Measurements from ENCODE around the gene ZCWPW1. TPM values are rescaled to one million over a fixed set of nuclear protein-coding genes. Genes with fewer than 3 reads are reported as not detected.

ZCWPW1 gene
- total RNA-seq, 1 experiment from 2014 or later: 4.1 TPM

GRCh38 chr7:100413346-100413745, 15.2 kb downstream of the ZCWPW1 start:
- CTCF ChIA-PET: no interaction called here
- no peaks in the 10 kb centered on the region for H3K36me3 Mint-ChIP-seq (ENCODE audit: insufficient read depth, unreplicated experiment)
- TF ChIP-seq CTCF (IDR thresholded peaks at IDR 0.05; ENCODE audit: unreplicated experiment): no peak
- no TSS peak for BruUV-seq (replicated peaks)
- H3K4me1 Mint-ChIP-seq (ENCODE audit: low read depth, unreplicated experiment): no peaks in the 10 kb centered on the region
- DNase-seq: no peak
- no peak overlapping the region for H3K27ac Mint-ChIP-seq (ENCODE audit: unreplicated experiment)
- H3K9me3 Mint-ChIP-seq (ENCODE audit: low read depth, unreplicated experiment): no peaks in the 10 kb centered on the region
- no peak overlapping the region for H3K4me3 Mint-ChIP-seq (ENCODE audit: low read depth, unreplicated experiment)
- intact Hi-C loops (cut with micrococcal nuclease; ENCODE audit: unreplicated experiment): no loop called here
- H3K27me3 Mint-ChIP-seq (ENCODE audit: unreplicated experiment): no peaks in the 10 kb centered on the region

GRCh38 chr7:100411101-100411500, 17.4 kb downstream of the ZCWPW1 start:
- intact Hi-C loops (cut with micrococcal nuclease; ENCODE audit: unreplicated experiment): no loop called here
- no TSS peak for BruUV-seq (replicated peaks)
- H3K4me1 Mint-ChIP-seq (ENCODE audit: low read depth, unreplicated experiment): no peaks in the 10 kb centered on the region
- CTCF ChIA-PET: interaction anchor here (1.0 kb wide), 1 partner anchor 9 kb away, joined by 3 read pairs; no protein-coding TSS in a partner anchor
- no peak overlapping the region for H3K4me3 Mint-ChIP-seq (ENCODE audit: low read depth, unreplicated experiment)
- DNase-seq: no peak
- TF ChIP-seq CTCF (IDR thresholded peaks at IDR 0.05; ENCODE audit: unreplicated experiment): no peak
- no peak overlapping the region for H3K27ac Mint-ChIP-seq (ENCODE audit: unreplicated experiment)
- H3K27me3 Mint-ChIP-seq (ENCODE audit: unreplicated experiment): no peaks in the 10 kb centered on the region
- no peaks in the 10 kb centered on the region for H3K9me3 Mint-ChIP-seq (ENCODE audit: low read depth, unreplicated experiment)
- no peaks in the 10 kb centered on the region for H3K36me3 Mint-ChIP-seq (ENCODE audit: insufficient read depth, unreplicated experiment)

GRCh38 chr7:100407285-100408180, 21.0 kb downstream of the ZCWPW1 start:
- H3K4me3 Mint-ChIP-seq (ENCODE audit: low read depth, unreplicated experiment): no peak overlapping the region
- H3K4me1 Mint-ChIP-seq (ENCODE audit: low read depth, unreplicated experiment): no peaks in the 10 kb centered on the region
- peak; percentile 45 for TF ChIP-seq CTCF (IDR thresholded peaks at IDR 0.05; ENCODE audit: unreplicated experiment)
- no peak overlapping the region for H3K27ac Mint-ChIP-seq (ENCODE audit: unreplicated experiment)
- CTCF ChIA-PET: interaction anchor here (1.0 kb wide), 1 partner anchor 8 kb away, joined by 4 read pairs; no protein-coding TSS in a partner anchor
- no TSS peak for BruUV-seq (replicated peaks)
- H3K27me3 Mint-ChIP-seq (ENCODE audit: unreplicated experiment): no peaks in the 10 kb centered on the region
- DNase-seq: peak; percentile 27
- H3K9me3 Mint-ChIP-seq (ENCODE audit: low read depth, unreplicated experiment): no peaks in the 10 kb centered on the region
- H3K36me3 Mint-ChIP-seq (ENCODE audit: insufficient read depth, unreplicated experiment): no peaks in the 10 kb centered on the region
- intact Hi-C loops (cut with micrococcal nuclease; ENCODE audit: unreplicated experiment): no loop called here

- CTCF ChIA-PET: interaction anchor here (1.0 kb wide), 1 partner anchor 9 kb away, joined by 4 read pairs; no protein-coding TSS in a partner anchor
- no peak for TF ChIP-seq CTCF (IDR thresholded peaks at IDR 0.05; ENCODE audit: unreplicated experiment)
- Mint-ChIP-seq H3K27me3 (ENCODE audit: unreplicated experiment) (no peaks in the 10 kb centered on the region), H3K27ac (ENCODE audit: unreplicated experiment) (no peak overlapping the region), H3K9me3 (ENCODE audit: low read depth, unreplicated experiment) (no peaks in the 10 kb centered on the region), H3K4me1 (ENCODE audit: low read depth, unreplicated experiment) (no peaks in the 10 kb centered on the region), H3K4me3 (ENCODE audit: low read depth, unreplicated experiment) (no peak overlapping the region), H3K36me3 (ENCODE audit: insufficient read depth, unreplicated experiment) (no peaks in the 10 kb centered on the region)
- BruUV-seq (replicated peaks): no TSS peak
- no peak for DNase-seq
- intact Hi-C loops (cut with micrococcal nuclease; ENCODE audit: unreplicated experiment): no loop called here
Observed at GRCh38 chr7:100406767-100407166, 21.7 kb downstream of the ZCWPW1 start.
